ENCODE data around the gene ARHGAP42. TPM values are rescaled to one million over a fixed set of nuclear protein-coding genes. Genes with fewer than 3 reads are reported as not detected.

Gene ARHGAP42
- total RNA-seq, 1 experiment from 2014 or later: 39.1 TPM

DNA sequence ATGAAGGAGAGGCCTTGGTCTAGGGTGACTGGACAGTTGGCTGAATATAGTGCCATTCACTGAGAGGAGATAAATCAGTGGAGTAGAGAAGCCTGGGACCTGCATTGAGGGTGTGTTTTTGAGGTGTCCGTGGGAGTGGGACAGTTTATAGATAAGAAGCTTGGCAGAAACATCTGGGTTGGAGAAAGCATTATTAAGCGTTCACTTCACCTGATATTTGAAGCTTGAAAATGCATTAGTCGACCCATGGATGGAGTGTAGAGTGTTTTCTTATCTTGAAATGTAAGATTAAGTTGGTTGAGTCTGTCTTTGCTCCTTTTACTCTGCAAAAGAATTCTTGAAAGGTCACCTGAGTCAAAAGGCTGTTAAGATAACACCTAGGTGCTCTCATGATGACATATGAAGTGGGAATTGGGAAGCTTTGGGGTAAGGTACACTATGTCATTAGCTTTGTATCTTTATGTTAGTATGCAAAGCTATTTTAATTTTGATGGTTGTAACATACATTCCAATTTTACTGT lies 160.7 kb downstream of the ARHGAP42 start:
- H3K9me3 Mint-ChIP-seq: no peaks in the 10 kb centered on the region; a peak in 1 of 5 replicates
- WGBS (ENCODE audit: extremely low coverage, insufficient read length, low lambda C conversion rate): no CpG with 5 or more reads among the region's 3 CpGs

More for the DNA sequence above, 160.7 kb downstream of the ARHGAP42 start:
- no peak overlapping the region for H2BK12ac ChIP-seq (ENCODE audit: insufficient read length, low read depth, low read length)
- H3K4ac ChIP-seq (ENCODE audit: low read depth, low read length): no peak overlapping the region
- H3K56ac ChIP-seq (ENCODE audit: insufficient read length, low read depth, low read length): no peak overlapping the region
- no peaks in the 10 kb centered on the region for H3K79me1 ChIP-seq (ENCODE audit: insufficient read depth, low read depth, low read length, poor library complexity, severe bottlenecking)
- H3K9me3 ChIP-seq (ENCODE audit: control insufficient read depth, low read depth, low read length): no peaks in the 10 kb centered on the region
- H2BK20ac ChIP-seq (ENCODE audit: low read depth, low read length, poor library complexity, severe bottlenecking): no peak overlapping the region
- H3K14ac ChIP-seq (ENCODE audit: insufficient read depth, low read length): no peak overlapping the region
- H3K27me3 ChIP-seq (ENCODE audit: insufficient read depth, low read length): no peaks in the 10 kb centered on the region
- H3K4me3 Mint-ChIP-seq: no peak overlapping the region
- H4K8ac ChIP-seq (replicated peaks; ENCODE audit: insufficient read length, low read depth, low read length): no peak overlapping the region
- no peaks in the 10 kb centered on the region for H3K27me3 Mint-ChIP-seq (ENCODE audit: low read depth)
- no peaks in the 10 kb centered on the region for H3K23me2 ChIP-seq (ENCODE audit: insufficient read length, low read depth, low read length, poor library complexity, severe bottlenecking)
- no peaks in the 10 kb centered on the region for H4K20me1 ChIP-seq (ENCODE audit: control insufficient read depth, insufficient read depth, insufficient read length)
- H2AK5ac ChIP-seq (ENCODE audit: insufficient read length, low read length): no peak overlapping the region
- H2AFZ ChIP-seq (ENCODE audit: low read length): no peak overlapping the region
- no peak overlapping the region for H4K5ac ChIP-seq (ENCODE audit: insufficient read length, low read depth, low read length)
- no peak overlapping the region for H2BK120ac ChIP-seq (ENCODE audit: low read depth, low read length, poor library complexity, severe bottlenecking)
- H3K36me3 Mint-ChIP-seq (ENCODE audit: insufficient read depth in 1 of 3, low read depth in 3 of 3): peaks cover 0 to 10% (median 0%) of the 10 kb centered on the region in 3 experiments; a peak in 3 of 7 replicates
- H3K18ac ChIP-seq (ENCODE audit: insufficient read length, low read depth, low read length): no peak overlapping the region
- 0 out of 2 replicates have a peak, but pooled peaks cover 2% of the 10 kb centered on the region for H3K79me2 ChIP-seq (ENCODE audit: insufficient read depth, low read length)
- no peak overlapping the region for H2BK15ac ChIP-seq (ENCODE audit: low read depth, low read length)
- no peak overlapping the region for H3K4me2 ChIP-seq (ENCODE audit: insufficient read depth, insufficient read length, low read length)
- no peak for DNase-seq
- no peak overlapping the region for H2BK5ac ChIP-seq (ENCODE audit: insufficient read length, low read length)
- H3T11ph ChIP-seq (ENCODE audit: low read length): no peak overlapping the region
- H3K4me1 Mint-ChIP-seq: peaks cover 10 to 19% of the 10 kb centered on the region in 2 experiments
- H3K27ac Mint-ChIP-seq: no peak overlapping the region
- H3K27ac ChIP-seq (ENCODE audit: insufficient read length, low read depth, low read length): no peak overlapping the region
- H3K4me1 ChIP-seq (ENCODE audit: insufficient read depth, low read length): no peaks in the 10 kb centered on the region; the same call in 1 of the 2 replicates
- no peak overlapping the region for H3K23ac ChIP-seq (ENCODE audit: insufficient read length, low read depth, low read length)
- TF ChIP-seq, protein P1, sequence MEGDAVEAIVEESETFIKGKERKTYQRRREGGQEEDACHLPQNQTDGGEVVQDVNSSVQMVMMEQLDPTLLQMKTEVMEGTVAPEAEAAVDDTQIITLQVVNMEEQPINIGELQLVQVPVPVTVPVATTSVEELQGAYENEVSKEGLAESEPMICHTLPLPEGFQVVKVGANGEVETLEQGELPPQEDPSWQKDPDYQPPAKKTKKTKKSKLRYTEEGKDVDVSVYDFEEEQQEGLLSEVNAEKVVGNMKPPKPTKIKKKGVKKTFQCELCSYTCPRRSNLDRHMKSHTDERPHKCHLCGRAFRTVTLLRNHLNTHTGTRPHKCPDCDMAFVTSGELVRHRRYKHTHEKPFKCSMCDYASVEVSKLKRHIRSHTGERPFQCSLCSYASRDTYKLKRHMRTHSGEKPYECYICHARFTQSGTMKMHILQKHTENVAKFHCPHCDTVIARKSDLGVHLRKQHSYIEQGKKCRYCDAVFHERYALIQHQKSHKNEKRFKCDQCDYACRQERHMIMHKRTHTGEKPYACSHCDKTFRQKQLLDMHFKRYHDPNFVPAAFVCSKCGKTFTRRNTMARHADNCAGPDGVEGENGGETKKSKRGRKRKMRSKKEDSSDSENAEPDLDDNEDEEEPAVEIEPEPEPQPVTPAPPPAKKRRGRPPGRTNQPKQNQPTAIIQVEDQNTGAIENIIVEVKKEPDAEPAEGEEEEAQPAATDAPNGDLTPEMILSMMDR (conservative IDR thresholded peaks at IDR 0.05): no peak
- H3K9ac ChIP-seq (ENCODE audit: extremely low read depth, insufficient read length, low read length): no peak overlapping the region
- no peak overlapping the region for H4K91ac ChIP-seq (ENCODE audit: insufficient read length, low read depth, low read length)

All from H9 (cell line).